ENCODE measurements around the gene FNIP1. TPM values are rescaled to one million over a fixed set of nuclear protein-coding genes. Genes with fewer than 3 reads are reported as not detected.
"Not testable (repeated sequence)": the region's sequence is repeated elsewhere in the genome, so short reads cannot be mapped to it uniquely, and the experiment has no call there.

Gene FNIP1
- total RNA-seq, 2 donors from 2014 or later = 19.9 to 25.6 TPM

DNA sequence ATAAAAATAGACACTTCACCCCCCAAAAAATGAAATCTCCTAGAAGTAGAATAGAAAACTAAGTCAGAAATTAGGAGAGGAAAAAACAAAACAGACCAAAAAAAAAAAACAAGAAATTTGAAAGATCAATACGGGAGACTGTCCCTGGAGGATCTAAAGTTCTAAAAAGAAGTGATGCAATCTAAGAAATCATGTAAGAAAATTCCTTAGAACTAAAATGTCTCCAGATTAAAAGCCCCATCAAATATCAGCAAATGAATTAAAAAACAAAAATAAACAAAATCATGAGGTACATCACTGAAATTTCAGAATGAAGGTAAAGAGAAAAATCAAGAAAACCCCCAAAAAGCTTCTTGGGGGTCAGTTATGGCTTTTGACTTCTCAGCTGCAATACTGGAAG lies 13.5 kb downstream of the FNIP1 start:
- Mint-ChIP-seq H3K27ac (no peak overlapping the region), H3K4me3 (no peak overlapping the region), H3K36me3 (ENCODE audit: low read depth) (peaks cover 10% of the 10 kb centered on the region), H3K27me3 (ENCODE audit: insufficient read depth) (no peaks in the 10 kb centered on the region), H3K4me1 (peaks cover 16% of the 10 kb centered on the region), H3K9me3 (no peaks in the 10 kb centered on the region)
- Histone ChIP-seq H3K36me3 (ENCODE audit: control insufficient read depth, insufficient read depth, low read length) (no peaks in the 10 kb centered on the region), H3K9me3 (ENCODE audit: control insufficient read depth, low read length) (no peaks in the 10 kb centered on the region), H3K27ac (ENCODE audit: low read depth, low read length) (no peak overlapping the region), H3K9ac (ENCODE audit: extremely low read depth, low read length, poor library complexity, severe bottlenecking) (no peak overlapping the region), H3K4me3 (ENCODE audit: low read length) (no peak overlapping the region), H3K27me3 (ENCODE audit: control insufficient read depth, insufficient read depth, low read length, poor library complexity, severe bottlenecking) (no peaks in the 10 kb centered on the region), H3K4me1 (ENCODE audit: control insufficient read depth, insufficient read depth, low read length) (peaks cover 8% of the 10 kb centered on the region)
- 100% methylated on average over 1 of the region's 1 CpG; no CpG with 5 or more reads in 1 of the 2 experiments for WGBS, 2 experiments (ENCODE audit: insufficient coverage in 1 of 2, insufficient read length in 1 of 2)
- no peak for DNase-seq
- no peak for TF ChIP-seq CTCF (conservative IDR thresholded peaks at IDR 0.05)

DNA sequence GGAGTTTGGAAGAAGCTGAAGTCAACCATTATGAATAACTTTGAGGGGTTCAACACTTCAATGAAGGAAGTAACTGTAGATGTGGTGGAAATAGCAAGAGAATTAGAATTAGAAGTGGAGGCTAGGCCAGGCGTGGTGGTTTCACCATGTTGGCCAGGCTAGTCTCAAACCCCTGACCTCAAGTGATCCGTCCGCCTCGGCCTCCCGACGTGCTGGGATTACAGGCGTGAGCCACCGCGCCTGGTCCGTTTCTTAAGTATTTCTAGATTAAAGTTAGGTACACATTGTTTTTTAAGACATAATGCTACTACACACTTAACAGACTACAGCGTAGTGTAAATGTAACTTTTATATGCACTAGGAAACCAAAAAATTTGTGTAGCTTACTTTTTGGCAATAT lies 14.1 kb downstream of the FNIP1 start:
- no peak overlapping the region for H3K9ac ChIP-seq (ENCODE audit: extremely low read depth, low read length, poor library complexity, severe bottlenecking)
- no peak overlapping the region for H3K27ac ChIP-seq (ENCODE audit: low read depth, low read length)
- H3K9me3 ChIP-seq (ENCODE audit: control insufficient read depth, low read length) = no peaks in the 10 kb centered on the region
- no peak overlapping the region for H3K4me3 ChIP-seq (ENCODE audit: low read length)
- no peaks in the 10 kb centered on the region for H3K36me3 ChIP-seq (ENCODE audit: control insufficient read depth, insufficient read depth, low read length)
- no peak for DNase-seq
- Mint-ChIP-seq H3K27me3 (ENCODE audit: insufficient read depth) (no peaks in the 10 kb centered on the region), H3K27ac (no peak overlapping the region), H3K4me3 (no peak overlapping the region), H3K36me3 (ENCODE audit: low read depth) (peaks cover 13% of the 10 kb centered on the region), H3K4me1 (peaks cover 14% of the 10 kb centered on the region), H3K9me3 (no peaks in the 10 kb centered on the region)
- H3K4me1 ChIP-seq (ENCODE audit: control insufficient read depth, insufficient read depth, low read length) = peaks cover 3% of the 10 kb centered on the region
- no peak for TF ChIP-seq CTCF (conservative IDR thresholded peaks at IDR 0.05)
- 73 to 91% methylated on average over 8 to 10 of the region's 11 CpGs for WGBS, 2 experiments (ENCODE audit: insufficient coverage in 1 of 2, insufficient read length in 1 of 2)
- H3K27me3 ChIP-seq (ENCODE audit: control insufficient read depth, insufficient read depth, low read length, poor library complexity, severe bottlenecking) = no peaks in the 10 kb centered on the region

GRCh38 chr5:131778141-131778540 lies 18.7 kb downstream of the FNIP1 start:
- not testable (repeated sequence) for H3K9ac ChIP-seq (ENCODE audit: extremely low read depth, low read length, poor library complexity, severe bottlenecking)

DNA sequence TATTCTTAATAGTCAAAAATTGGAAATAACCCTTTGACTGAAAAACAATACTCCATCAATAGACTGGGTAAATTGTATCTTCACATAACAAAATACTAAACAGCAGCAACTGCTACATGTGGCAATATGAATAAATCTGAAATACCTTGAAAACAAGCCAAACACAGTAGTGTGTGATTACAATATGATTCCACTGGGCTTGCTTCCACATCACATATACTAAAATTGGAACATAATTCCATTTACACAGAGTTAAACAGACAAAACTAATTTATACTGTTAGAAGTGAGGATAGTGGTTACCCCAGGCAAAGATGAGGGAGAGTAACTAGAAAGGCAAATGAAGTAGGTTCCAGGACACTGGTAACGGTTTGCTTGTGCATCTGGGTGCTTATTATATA lies 20.4 kb downstream of the FNIP1 start:
- DNase-seq = no peak
- Histone ChIP-seq H3K9me3 (ENCODE audit: control insufficient read depth, low read length) (no peaks in the 10 kb centered on the region), H3K36me3 (ENCODE audit: control insufficient read depth, insufficient read depth, low read length) (no peaks in the 10 kb centered on the region), H3K27me3 (ENCODE audit: control insufficient read depth, insufficient read depth, low read length, poor library complexity, severe bottlenecking) (no peaks in the 10 kb centered on the region), H3K4me1 (ENCODE audit: control insufficient read depth, insufficient read depth, low read length) (no peaks in the 10 kb centered on the region), H3K4me3 (ENCODE audit: low read length) (no peak overlapping the region), H3K9ac (ENCODE audit: extremely low read depth, low read length, poor library complexity, severe bottlenecking) (no peak overlapping the region), H3K27ac (ENCODE audit: low read depth, low read length) (no peak overlapping the region)
- 100% methylated on average over 1 of the region's 1 CpG; no CpG with 5 or more reads in 1 of the 2 experiments for WGBS, 2 experiments (ENCODE audit: insufficient coverage in 1 of 2, insufficient read length in 1 of 2)
- Mint-ChIP-seq H3K36me3 (ENCODE audit: low read depth) (peaks cover 4% of the 10 kb centered on the region), H3K27ac (no peak overlapping the region), H3K27me3 (ENCODE audit: insufficient read depth) (no peaks in the 10 kb centered on the region), H3K4me1 (peaks cover 2% of the 10 kb centered on the region), H3K9me3 (no peaks in the 10 kb centered on the region), H3K4me3 (no peak overlapping the region)
- TF ChIP-seq CTCF (conservative IDR thresholded peaks at IDR 0.05) = no peak

More at GRCh38 chr5:131778141-131778540, 18.7 kb downstream of the FNIP1 start:
- H3K9me3 Mint-ChIP-seq; H3K4me3 Mint-ChIP-seq; H3K4me3 ChIP-seq (ENCODE audit: low read length); H3K9me3 ChIP-seq (ENCODE audit: control insufficient read depth, low read length); H3K27me3 Mint-ChIP-seq (ENCODE audit: insufficient read depth); H3K27me3 ChIP-seq (ENCODE audit: control insufficient read depth, insufficient read depth, low read length, poor library complexity, severe bottlenecking); H3K36me3 ChIP-seq (ENCODE audit: control insufficient read depth, insufficient read depth, low read length); H3K27ac ChIP-seq (ENCODE audit: low read depth, low read length); DNase-seq; H3K4me1 Mint-ChIP-seq; H3K4me1 ChIP-seq (ENCODE audit: control insufficient read depth, insufficient read depth, low read length): not testable (repeated sequence)
- WGBS, 2 experiments (ENCODE audit: insufficient coverage in 1 of 2, insufficient read length in 1 of 2) = no CpG with 5 or more reads among the region's 1 CpG
- Mint-ChIP-seq H3K27ac (peak overlapping the region; percentile 1), H3K36me3 (ENCODE audit: low read depth) (peaks cover 13% of the 10 kb centered on the region)
